IPS DF 6.9 (cell line): ENCODE results near the gene NKPD1.

Source experiments
- DNase-seq: peaks from one replicate; pipeline ENCODE4 v3.0.0-alpha.2; 2013; ENCODE audit warnings: low read depth, low spot score
- H3K27ac ChIP-seq: one replicate; pipeline ENCODE4 v1.5.1; 2013; ENCODE audit warnings: low read length, control low read depth
- H3K27me3 ChIP-seq: 2 replicates; pipeline ENCODE4 v1.6.1; 2013; ENCODE audit warnings: mild to moderate bottlenecking, low read length; ENCODE audit not compliant: control insufficient read depth, insufficient read depth
- H3K36me3 ChIP-seq: 2 replicates; pipeline ENCODE4 v1.6.1; 2013; ENCODE audit warnings: low read length; ENCODE audit not compliant: control insufficient read depth, insufficient read depth
- H3K4me1 ChIP-seq: 2 replicates; pipeline ENCODE4 v1.6.1; 2013; ENCODE audit warnings: low read length; ENCODE audit not compliant: control insufficient read depth, insufficient read depth
- H3K4me3 ChIP-seq: 2 replicates; pipeline ENCODE4 v1.5.1; 2013; ENCODE audit warnings: mild to moderate bottlenecking, low read length
- H3K9me3 ChIP-seq: 2 replicates; pipeline ENCODE4 v1.6.1; 2013; ENCODE audit warnings: low read length, inconsistent platforms; ENCODE audit not compliant: control insufficient read depth, insufficient read depth
- WGBS: extraction: QIAGEN DNeasy Blood & Tissue Kit; methylation state at CpG from one replicate; pipeline ENCODE4 v1.1.7; 2013; ENCODE audit warnings: mixed read lengths, missing lambda C conversion rate; ENCODE audit not compliant: insufficient read length, insufficient coverage; 5-methylcytosine and 5-hydroxymethylcytosine counted together

NKPD1 gene

DNA sequence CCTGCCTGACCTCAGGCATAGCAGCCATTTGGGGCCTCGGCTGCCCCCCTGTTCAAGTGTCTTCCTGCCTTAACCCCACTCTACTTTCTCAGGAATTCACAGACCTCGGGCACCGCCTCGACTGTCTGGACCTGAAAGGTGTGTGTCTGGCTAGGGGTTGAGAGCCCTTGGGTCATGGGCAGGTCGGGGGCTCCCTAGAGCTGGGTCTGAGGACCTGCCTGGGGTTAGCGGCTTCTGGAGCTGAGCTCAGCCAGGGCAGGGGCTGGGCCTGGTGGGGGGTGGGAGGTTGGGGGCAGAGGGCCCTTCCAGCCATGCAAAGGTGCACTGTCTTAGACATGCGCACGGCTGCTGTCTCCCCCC is 20.7 kb downstream of the NKPD1 start:
- WGBS: no CpG with 5 or more reads among the region's 8 CpGs
- Histone ChIP-seq H3K4me3 (no peak overlapping the region), H3K36me3 (peaks cover 15% of the 10 kb centered on the region; the same call in 1 of the 2 replicates), H3K27ac (no peak overlapping the region), H3K4me1 (peaks cover 1% of the 10 kb centered on the region), H3K9me3 (no peaks in the 10 kb centered on the region), H3K27me3 (no peaks in the 10 kb centered on the region)
- no peak for DNase-seq

GRCh38 chr19:45139286-45140143 is 21.3 kb downstream of the NKPD1 start:
- no peak for DNase-seq
- H3K4me1 ChIP-seq: peaks cover 1% of the 10 kb centered on the region
- no peaks in the 10 kb centered on the region for H3K27me3 ChIP-seq
- H3K36me3 ChIP-seq: peaks cover 11% of the 10 kb centered on the region; the same call in 1 of the 2 replicates
- WGBS: no CpG with 5 or more reads among the region's 24 CpGs
- H3K9me3 ChIP-seq: no peaks in the 10 kb centered on the region
- H3K27ac ChIP-seq: no peak overlapping the region
- H3K4me3 ChIP-seq: no peak overlapping the region

- H3K4me1 ChIP-seq: peaks cover 1% of the 10 kb centered on the region
- no peak for DNase-seq
- no CpG with 5 or more reads among the region's 11 CpGs for WGBS
- H3K36me3 ChIP-seq: peaks cover 10% of the 10 kb centered on the region; the same call in 1 of the 2 replicates
- H3K9me3 ChIP-seq: no peaks in the 10 kb centered on the region
- H3K27ac ChIP-seq: no peak overlapping the region
- H3K4me3 ChIP-seq: no peak overlapping the region
- no peaks in the 10 kb centered on the region for H3K27me3 ChIP-seq
These were observed 22.5 kb downstream of the NKPD1 start for GRCh38 chr19:45138303-45138751.

DNA sequence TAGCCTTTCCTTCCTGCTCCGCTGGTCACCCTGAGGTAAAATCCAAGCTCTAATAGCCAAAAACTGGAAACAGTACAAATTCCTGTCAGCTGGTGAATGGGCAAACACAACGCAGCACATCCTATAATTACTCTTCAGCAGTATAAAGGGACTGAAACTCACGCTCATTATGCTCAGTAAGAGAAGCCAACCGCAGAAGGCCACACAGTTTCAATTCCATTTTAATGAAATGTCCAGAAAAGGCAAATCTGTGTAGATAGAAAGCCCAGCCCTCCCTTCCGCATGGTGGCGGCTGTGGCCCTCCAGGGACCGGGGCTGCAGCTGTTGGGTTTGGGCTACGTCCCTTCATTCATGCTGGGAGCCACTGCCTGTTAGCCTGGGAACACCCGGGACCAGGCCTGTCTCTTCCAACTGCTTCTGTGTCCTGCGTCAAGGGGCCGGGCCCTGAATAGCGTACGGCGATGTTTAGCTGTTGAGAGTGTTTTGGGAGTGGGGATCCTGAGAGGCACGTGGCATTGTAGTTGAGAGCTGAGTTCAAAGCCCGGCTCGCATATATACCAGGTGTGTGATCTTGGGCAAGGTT is 23.5 kb downstream of the NKPD1 start:
- no peak overlapping the region for H3K4me3 ChIP-seq
- WGBS: no CpG with 5 or more reads among the region's 17 CpGs
- peaks cover 7% of the 10 kb centered on the region; the same call in 1 of the 2 replicates for H3K36me3 ChIP-seq
- no peak for DNase-seq
- peaks cover 1% of the 10 kb centered on the region for H3K4me1 ChIP-seq
- H3K27ac ChIP-seq: no peak overlapping the region
- no peaks in the 10 kb centered on the region for H3K9me3 ChIP-seq
- no peaks in the 10 kb centered on the region for H3K27me3 ChIP-seq

DNA sequence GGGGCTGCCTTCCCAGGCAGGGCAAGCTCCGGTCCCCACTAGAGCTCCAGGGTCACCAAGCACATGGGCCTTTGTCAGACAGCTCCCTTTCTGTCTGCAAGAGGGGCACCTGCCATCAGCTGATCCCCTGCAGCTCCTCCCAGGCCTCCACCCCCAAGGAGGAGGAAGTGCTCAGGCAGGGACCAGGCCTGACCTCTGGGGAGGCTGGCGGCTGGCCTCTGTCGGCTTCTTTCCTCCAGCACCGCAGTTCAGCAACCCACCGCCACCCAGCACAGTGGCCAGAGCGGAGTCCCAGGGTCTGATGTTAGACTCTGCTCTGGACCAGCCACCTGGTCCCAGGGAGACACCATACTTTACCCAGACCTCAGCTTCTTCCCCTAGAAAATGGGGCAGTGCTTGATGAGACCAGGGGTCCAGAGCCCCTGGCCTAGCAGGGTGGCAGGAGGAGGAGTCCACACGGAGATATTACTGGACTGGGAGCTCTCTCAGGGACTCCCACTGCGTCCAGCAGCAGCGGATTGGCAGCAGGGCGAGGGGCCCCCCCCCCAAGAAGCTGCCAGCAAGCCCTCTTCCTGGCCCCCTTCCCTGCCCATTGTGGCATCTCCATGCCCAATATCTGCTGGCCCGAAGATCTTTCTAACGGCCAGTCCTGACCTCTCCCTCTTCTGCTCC is 24.1 kb downstream of the NKPD1 start:
- Histone ChIP-seq H3K27ac (no peak overlapping the region), H3K9me3 (no peaks in the 10 kb centered on the region), H3K4me3 (no peak overlapping the region), H3K4me1 (peaks cover 1% of the 10 kb centered on the region), H3K36me3 (peaks cover 1% of the 10 kb centered on the region; the same call in 1 of the 2 replicates), H3K27me3 (no peaks in the 10 kb centered on the region)
- no peak for DNase-seq
- WGBS: no CpG with 5 or more reads among the region's 12 CpGs

DNA sequence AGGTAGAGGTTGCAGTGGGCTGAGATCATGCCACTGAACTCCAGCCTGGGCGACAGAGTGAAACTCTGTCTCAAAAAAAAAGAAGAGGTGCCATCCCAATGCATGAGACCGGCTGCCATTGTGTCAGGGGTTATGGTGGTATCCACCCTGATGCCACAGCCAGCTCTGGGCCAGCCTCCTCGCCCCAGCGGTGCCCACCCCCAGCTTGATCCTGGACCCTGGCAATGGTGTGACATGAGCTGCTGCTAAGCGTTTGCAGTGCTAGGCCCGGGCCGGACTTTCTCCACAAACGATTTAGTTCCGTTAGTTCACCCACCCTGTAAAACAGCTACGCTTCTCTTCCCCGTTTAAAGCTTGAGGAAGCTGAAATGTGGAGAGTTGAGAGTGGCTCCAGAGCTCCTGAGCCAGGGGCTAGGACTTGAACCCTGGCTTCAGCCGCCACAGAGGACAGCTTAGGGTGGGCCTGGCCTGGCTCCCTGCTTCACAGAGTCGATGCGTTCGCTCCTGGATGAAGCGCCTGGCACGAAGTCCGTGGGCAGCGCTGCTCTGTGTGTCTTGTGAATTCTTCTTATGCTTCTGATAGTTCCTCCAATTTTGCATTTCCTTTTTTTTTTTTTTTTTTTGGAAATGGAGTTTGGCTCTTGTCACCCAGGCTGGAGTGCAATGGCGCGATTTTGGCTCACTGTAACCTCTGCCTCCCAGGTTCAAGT is 25.5 kb downstream of the NKPD1 start:
- Histone ChIP-seq H3K27me3 (no peaks in the 10 kb centered on the region), H3K36me3 (no peaks in the 10 kb centered on the region; the same call in 1 of the 2 replicates), H3K4me3 (no peak overlapping the region), H3K9me3 (no peaks in the 10 kb centered on the region), H3K4me1 (peaks cover 5% of the 10 kb centered on the region), H3K27ac (no peak overlapping the region)
- DNase-seq: no peak
- WGBS: no CpG with 5 or more reads among the region's 21 CpGs

GRCh38 chr19:45133661-45134060 is 27.1 kb downstream of the NKPD1 start:
- WGBS: no CpG with 5 or more reads among the region's 8 CpGs
- no peaks in the 10 kb centered on the region for H3K9me3 ChIP-seq
- no peak for DNase-seq
- no peak overlapping the region for H3K4me3 ChIP-seq
- no peaks in the 10 kb centered on the region; the same call in 1 of the 2 replicates for H3K36me3 ChIP-seq
- H3K27ac ChIP-seq: no peak overlapping the region
- peaks cover 6% of the 10 kb centered on the region for H3K4me1 ChIP-seq
- no peaks in the 10 kb centered on the region for H3K27me3 ChIP-seq

DNA sequence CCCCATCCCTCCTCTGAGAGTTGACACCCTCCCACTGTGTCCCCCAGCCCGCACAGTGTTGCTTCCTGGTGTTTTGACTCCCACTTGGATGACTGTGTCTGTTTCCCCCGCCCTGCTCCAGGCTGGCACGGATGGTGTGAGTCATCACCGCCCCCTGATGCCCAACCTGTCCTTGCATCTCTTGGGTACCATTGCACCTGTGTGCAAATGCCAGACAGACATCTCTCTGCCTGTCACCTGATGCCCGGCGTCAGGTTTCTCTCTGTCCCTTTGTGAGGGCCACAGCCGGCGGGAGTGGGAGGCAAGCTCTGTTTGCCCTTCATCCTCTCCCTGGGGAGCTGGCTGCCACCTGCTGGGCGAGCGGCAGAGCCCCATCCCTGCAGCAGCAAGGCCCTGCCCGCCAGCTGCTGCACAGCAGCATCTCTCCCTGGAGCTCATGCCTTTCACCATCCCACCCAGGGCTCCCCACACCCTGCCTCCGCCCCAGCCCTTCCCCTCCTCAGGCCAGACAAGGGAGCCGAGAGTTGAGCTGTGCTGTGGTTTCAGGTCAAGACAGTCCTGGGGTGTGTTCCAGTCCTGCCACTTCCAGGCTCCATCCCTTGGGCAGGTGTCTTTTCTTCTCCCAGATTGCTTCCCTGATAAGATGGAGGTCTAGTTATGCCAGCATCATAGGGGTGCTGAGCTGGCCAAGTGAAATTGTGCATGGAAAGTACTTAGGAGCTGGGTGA is 29.7 kb downstream of the NKPD1 start:
- DNase-seq: no peak
- Histone ChIP-seq H3K36me3 (no peaks in the 10 kb centered on the region), H3K27me3 (no peaks in the 10 kb centered on the region), H3K4me1 (peaks cover 6% of the 10 kb centered on the region), H3K27ac (no peak overlapping the region), H3K9me3 (no peaks in the 10 kb centered on the region), H3K4me3 (no peak overlapping the region)
- no CpG with 5 or more reads among the region's 13 CpGs for WGBS

DNA sequence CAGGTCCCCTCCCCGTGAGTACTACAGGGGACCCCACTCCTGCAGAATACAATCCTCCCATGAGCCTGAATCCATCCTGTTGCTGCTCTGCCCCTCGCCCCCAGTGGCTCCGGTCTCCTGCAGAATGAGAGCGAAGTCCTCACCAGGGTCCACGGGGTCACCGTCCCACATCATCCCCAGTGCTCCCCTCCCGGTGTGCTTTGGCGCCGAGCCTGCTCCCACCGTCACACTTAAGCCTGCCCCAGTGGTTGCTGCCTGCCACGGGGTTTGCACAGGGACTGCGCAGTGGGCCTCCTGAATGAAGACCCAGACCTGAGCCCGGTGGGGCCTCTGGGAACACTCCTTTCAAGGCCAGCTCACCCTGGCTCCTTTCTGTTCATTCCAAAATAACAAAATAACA is 30.5 kb downstream of the NKPD1 start:
- Histone ChIP-seq H3K36me3 (no peaks in the 10 kb centered on the region), H3K9me3 (no peaks in the 10 kb centered on the region), H3K4me1 (peaks cover 6% of the 10 kb centered on the region), H3K27ac (no peak overlapping the region), H3K27me3 (no peaks in the 10 kb centered on the region), H3K4me3 (no peak overlapping the region)
- no CpG with 5 or more reads among the region's 13 CpGs for WGBS
- no peak for DNase-seq
